ENCODE data around the gene TCF4.

DNA sequence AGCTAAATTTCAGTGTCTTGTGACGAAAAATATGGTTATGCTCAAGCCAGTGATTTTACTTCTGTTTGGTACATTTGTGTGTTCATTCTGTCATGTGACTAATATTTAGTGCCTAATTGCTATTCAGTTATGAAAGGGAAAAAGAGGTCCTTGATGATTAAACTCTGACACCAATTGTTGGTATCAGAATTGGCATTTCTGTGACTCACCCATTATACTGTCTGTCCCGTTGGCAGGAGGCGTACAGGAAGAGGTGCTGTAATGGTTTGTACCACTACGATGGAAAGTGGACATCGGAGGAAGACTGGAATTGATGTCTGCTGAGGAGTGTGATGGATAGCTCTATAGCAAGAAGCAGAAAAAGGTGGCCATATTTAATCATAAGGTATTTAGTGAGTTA, 318.4 kb downstream of the TCF4 start:
- no peak for TF ChIP-seq CTCF (IDR thresholded peaks at IDR 0.05)
- TF ChIP-seq POLR2A (IDR thresholded peaks at IDR 0.05), result no peak
- TF ChIP-seq POLR2AphosphoS5 (IDR thresholded peaks at IDR 0.05), result no peak

Measured in upper lobe of left lung (tissue), 4 donors.